ENCODE results near the gene UBE2F. TPM values are rescaled to one million over a fixed set of nuclear protein-coding genes. Genes with fewer than 3 reads are reported as not detected.

The UBE2F gene
- total RNA-seq, 2 donors from 2014 or later: 67.7 to 69.9 TPM

GRCh38 chr2:237987268-237987667 is 20.5 kb downstream of the UBE2F start:
- DNase-seq (no peak), ATAC-seq (no peak)
- Histone ChIP-seq H3K4me3 (no peak overlapping the region), H3K27me3 (no peaks in the 10 kb centered on the region), H3K36me3 (replicated peaks in 1 of 2; ENCODE audit: insufficient read depth in 1 of 2, low read depth in 2 of 2) (no peaks in the 10 kb centered on the region), H3K27ac (no peak overlapping the region), H3K9me3 (no peaks in the 10 kb centered on the region), H3K4me1 (peaks cover 1% of the 10 kb centered on the region)
- WGBS, 2 donors: 96% methylated on average over 3 of the region's 3 CpGs
- no peak for TF ChIP-seq POLR2A (IDR thresholded peaks at IDR 0.05)
- TF ChIP-seq, protein P1, sequence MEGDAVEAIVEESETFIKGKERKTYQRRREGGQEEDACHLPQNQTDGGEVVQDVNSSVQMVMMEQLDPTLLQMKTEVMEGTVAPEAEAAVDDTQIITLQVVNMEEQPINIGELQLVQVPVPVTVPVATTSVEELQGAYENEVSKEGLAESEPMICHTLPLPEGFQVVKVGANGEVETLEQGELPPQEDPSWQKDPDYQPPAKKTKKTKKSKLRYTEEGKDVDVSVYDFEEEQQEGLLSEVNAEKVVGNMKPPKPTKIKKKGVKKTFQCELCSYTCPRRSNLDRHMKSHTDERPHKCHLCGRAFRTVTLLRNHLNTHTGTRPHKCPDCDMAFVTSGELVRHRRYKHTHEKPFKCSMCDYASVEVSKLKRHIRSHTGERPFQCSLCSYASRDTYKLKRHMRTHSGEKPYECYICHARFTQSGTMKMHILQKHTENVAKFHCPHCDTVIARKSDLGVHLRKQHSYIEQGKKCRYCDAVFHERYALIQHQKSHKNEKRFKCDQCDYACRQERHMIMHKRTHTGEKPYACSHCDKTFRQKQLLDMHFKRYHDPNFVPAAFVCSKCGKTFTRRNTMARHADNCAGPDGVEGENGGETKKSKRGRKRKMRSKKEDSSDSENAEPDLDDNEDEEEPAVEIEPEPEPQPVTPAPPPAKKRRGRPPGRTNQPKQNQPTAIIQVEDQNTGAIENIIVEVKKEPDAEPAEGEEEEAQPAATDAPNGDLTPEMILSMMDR (IDR thresholded peaks at IDR 0.05): no peak
- intact Hi-C loops (cut with DNase I): no loop called here

DNA sequence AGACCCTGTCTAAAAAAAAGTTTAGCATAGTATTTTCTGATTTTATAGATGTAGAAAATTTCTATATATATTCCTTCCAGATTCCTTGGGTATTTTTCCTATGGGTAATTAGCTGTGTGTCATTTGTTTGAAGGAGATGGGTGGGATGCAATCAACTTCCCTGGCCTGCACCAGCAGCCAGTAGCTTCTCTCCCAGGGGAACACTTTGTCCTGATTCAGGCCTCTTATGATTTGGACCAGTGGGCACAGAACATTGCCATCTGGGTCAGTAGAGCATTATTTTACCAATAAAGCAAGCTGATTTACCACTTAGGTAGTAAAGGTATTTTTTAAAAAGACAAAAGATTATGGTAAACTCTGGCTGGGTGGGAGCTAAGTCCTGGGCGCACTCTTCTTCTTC is 26.9 kb downstream of the UBE2F start:
- TF ChIP-seq, protein P1 (IDR thresholded peaks at IDR 0.05): no peak
- no peak for TF ChIP-seq POLR2A (IDR thresholded peaks at IDR 0.05)
- Histone ChIP-seq H3K4me3 (no peak overlapping the region), H3K27me3 (no peaks in the 10 kb centered on the region), H3K4me1 (peaks cover 26% of the 10 kb centered on the region), H3K36me3 (replicated peaks in 1 of 2; ENCODE audit: insufficient read depth in 1 of 2, low read depth in 2 of 2) (no peaks in the 10 kb centered on the region), H3K27ac (no peak overlapping the region), H3K9me3 (no peaks in the 10 kb centered on the region)
- ATAC-seq (no peak), DNase-seq (no peak)
- 94 to 100% methylated on average over 1 of the region's 1 CpG for WGBS, 2 donors
- intact Hi-C loops (cut with DNase I): no loop called here

DNA sequence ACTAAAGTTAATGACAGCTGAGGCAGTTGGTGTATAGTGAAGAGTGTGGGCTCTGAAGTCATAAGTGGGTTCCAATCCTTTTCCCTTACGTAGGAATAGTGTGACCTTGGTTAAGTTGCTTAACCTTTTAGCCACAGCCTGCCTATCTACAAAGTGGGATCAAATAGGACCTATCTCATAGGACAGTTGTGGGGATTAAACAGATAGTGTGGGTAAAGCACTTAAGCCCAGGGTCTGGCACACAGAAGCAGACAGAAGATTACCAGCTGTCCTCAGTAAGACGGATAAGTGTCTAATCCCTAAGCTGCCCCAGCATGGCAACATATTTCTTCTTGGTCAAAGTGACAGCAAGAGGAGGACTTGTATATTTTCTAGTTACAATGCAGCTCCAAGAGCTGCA is 28.2 kb downstream of the UBE2F start:
- WGBS, 2 donors: 39 to 58% methylated on average over 2 of the region's 2 CpGs
- H3K4me1 ChIP-seq: peaks cover 27% of the 10 kb centered on the region

DNA sequence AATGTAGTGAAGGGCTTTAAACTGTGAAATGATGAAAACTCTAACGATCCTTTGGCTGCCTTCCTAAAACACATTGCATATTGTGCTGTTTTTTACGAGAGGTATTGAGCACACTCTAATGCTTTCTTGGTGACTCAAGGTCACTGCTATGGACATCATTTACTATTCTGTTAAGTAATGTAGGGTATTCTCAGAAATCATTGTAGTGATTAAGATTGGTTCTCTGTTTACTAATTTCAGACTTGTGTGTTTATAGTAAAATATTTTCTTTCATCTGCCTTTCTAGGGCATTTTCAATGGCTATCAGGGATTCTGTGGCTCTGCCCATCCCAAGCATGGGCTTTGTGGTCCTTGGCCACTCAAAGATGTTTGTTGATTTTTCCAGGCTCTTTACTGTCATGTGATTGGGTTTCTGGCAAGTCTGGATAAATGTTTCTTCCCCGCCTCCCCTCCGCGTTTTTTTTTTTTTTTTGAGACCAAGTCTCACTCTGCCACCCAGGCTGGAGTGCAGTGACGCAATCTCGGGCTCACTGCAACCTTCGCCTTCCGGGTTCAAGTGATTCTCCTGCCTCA is 29.3 kb downstream of the UBE2F start:
- intact Hi-C loops (cut with DNase I): no loop called here
- Histone ChIP-seq H3K27ac (peak overlapping the region in 1 of 4 donors; percentile 1), H3K4me1 (peaks cover 27% of the 10 kb centered on the region), H3K36me3 (replicated peaks in 1 of 2; ENCODE audit: insufficient read depth in 1 of 2, low read depth in 2 of 2) (no peaks in the 10 kb centered on the region), H3K4me3 (no peak overlapping the region), H3K9me3 (no peaks in the 10 kb centered on the region), H3K27me3 (no peaks in the 10 kb centered on the region)
- DNase-seq (peak in 1 of 4 donors; percentile 39), ATAC-seq (peak; percentile 16)
- WGBS, 2 donors: 40 to 51% methylated on average over 9 of the region's 9 CpGs
- TF ChIP-seq, protein P1 (IDR thresholded peaks at IDR 0.05): no peak
- no peak for TF ChIP-seq POLR2A (IDR thresholded peaks at IDR 0.05)

More for the DNA sequence above, 28.2 kb downstream of the UBE2F start:
- Histone ChIP-seq H3K4me3 (no peak overlapping the region), H3K9me3 (no peaks in the 10 kb centered on the region), H3K27ac (no peak overlapping the region), H3K36me3 (replicated peaks in 1 of 2; ENCODE audit: insufficient read depth in 1 of 2, low read depth in 2 of 2) (no peaks in the 10 kb centered on the region), H3K27me3 (no peaks in the 10 kb centered on the region)
- ATAC-seq: no peak
- no peak for DNase-seq
- TF ChIP-seq, protein P1 (IDR thresholded peaks at IDR 0.05): no peak
- no peak for TF ChIP-seq POLR2A (IDR thresholded peaks at IDR 0.05)
- intact Hi-C loops (cut with DNase I): no loop called here

GRCh38 chr2:237997521-237997920 is 30.7 kb downstream of the UBE2F start:
- DNase-seq (no peak), ATAC-seq (no peak)
- Histone ChIP-seq H3K4me3 (no peak overlapping the region), H3K27ac (peak overlapping the region in 1 of 4 donors; percentile 44), H3K9me3 (no peaks in the 10 kb centered on the region), H3K4me1 (peaks cover 27% of the 10 kb centered on the region), H3K27me3 (no peaks in the 10 kb centered on the region), H3K36me3 (replicated peaks in 1 of 2; ENCODE audit: insufficient read depth in 1 of 2, low read depth in 2 of 2) (no peaks in the 10 kb centered on the region)
- TF ChIP-seq, protein P1 (IDR thresholded peaks at IDR 0.05): no peak
- no peak for TF ChIP-seq POLR2A (IDR thresholded peaks at IDR 0.05)
- intact Hi-C loops (cut with DNase I): no loop called here
- WGBS, 2 donors: 45 to 52% methylated on average over 4 of the region's 4 CpGs
